ENCODE measurements around the gene LAMA5.

- TF ChIP-seq POLR2A (IDR thresholded peaks at IDR 0.05; ENCODE audit: low read length) = no peak
- TF ChIP-seq GATA1 (IDR thresholded peaks at IDR 0.05; ENCODE audit: low read depth, low read length) = no peak
Observed at GRCh38 chr20:62326959-62327725, 40.0 kb downstream of the LAMA5 start.

Data from erythroblast (primary cell).